Measurements from ENCODE around the gene SLC8A2. TPM values are rescaled to one million over a fixed set of nuclear protein-coding genes. Genes with fewer than 3 reads are reported as not detected.

The SLC8A2 gene
- total and polyA plus RNA-seq, 2 of the 4 experiments (the other 2 are of a cell fraction), result 0.05 TPM; not detected in 1

DNA sequence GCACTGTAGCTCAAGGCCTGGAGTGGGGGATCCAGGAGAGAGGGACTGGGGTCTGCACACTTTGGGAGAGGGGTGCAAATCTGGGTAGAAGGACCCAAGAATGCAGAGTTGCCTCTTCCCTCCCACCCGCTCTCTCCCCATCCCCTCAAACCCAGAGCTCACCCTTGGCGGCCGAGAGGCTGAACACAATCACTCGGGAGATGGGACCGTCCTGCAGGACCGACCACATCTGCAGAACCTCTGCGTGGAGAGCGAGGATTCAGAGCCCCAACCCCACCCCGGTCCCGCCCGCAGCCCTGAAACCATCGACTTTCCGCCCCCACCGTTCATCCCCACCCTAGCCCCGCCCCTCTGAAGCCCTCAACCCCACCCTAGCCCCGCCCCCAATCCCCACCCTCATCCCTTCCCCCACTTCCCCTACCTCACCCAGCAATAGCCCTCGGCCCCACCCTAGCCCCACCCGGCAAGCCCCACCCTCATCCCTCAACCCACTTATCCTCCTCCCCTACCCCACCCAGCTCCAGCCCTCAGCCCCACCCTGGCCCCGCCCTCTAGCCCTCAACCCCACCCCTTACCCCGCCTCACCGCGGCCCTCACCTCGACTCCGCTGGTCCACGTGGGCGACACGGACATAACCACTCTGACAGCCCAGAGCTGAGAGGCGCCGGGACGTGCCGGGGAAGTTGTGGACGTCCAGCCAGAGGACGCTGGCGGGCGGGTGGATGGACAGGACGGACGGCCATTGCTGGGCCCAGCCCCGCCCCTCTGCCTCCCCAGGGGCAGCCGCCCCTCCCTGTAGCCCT lies 8.2 kb upstream of the SLC8A2 start:
- intact Hi-C loops (cut with micrococcal nuclease), result loop anchor here (5.0 kb wide), 1 partner anchor 43 kb away; no protein-coding TSS in a partner anchor
- POLR2A ChIA-PET (ENCODE audit: unreplicated experiment), result no interaction called here

More for the DNA sequence above, 8.2 kb upstream of the SLC8A2 start:
- H3K27ac ChIP-seq (ENCODE audit: insufficient read depth, low read length), result no peak overlapping the region
- 9% methylated on average over 18 of the region's 39 CpGs; no CpG with 5 or more reads in 1 of the 2 experiments for WGBS, 2 experiments (ENCODE audit: extremely low coverage in 2 of 2, insufficient read length in 1 of 2)
- H2BK20ac ChIP-seq (ENCODE audit: low read depth, low read length), result no peak overlapping the region
- H4K8ac ChIP-seq (ENCODE audit: low read depth in 2 of 2, low read length in 2 of 2), result no peak overlapping the region
- H3K4me2 ChIP-seq (ENCODE audit: low read depth, low read length), result no peak overlapping the region
- no peak overlapping the region for H4K91ac ChIP-seq (ENCODE audit: insufficient read depth, low read depth, low read length)
- H3K18ac ChIP-seq (ENCODE audit: low read depth, low read length), result no peak overlapping the region
- peak overlapping the region; percentile 24; the same call in 1 of the 2 replicates for H3K4me3 ChIP-seq (ENCODE audit: insufficient read depth, low read depth, low read length)
- no peaks in the 10 kb centered on the region for H3K9me1 ChIP-seq (ENCODE audit: insufficient read depth, low read length)
- H3K4ac ChIP-seq (ENCODE audit: low read depth, low read length), result no peak overlapping the region
- no TSS peak for BruUV-seq (replicated peaks)
- no peak overlapping the region for H2BK5ac ChIP-seq (ENCODE audit: low read depth, low read length, poor library complexity, severe bottlenecking)
- no peaks in the 10 kb centered on the region for H3K27me3 ChIP-seq (ENCODE audit: control insufficient read depth, insufficient read depth, low read length)
- H2AK9ac ChIP-seq (replicated peaks; ENCODE audit: low read depth, low read length, poor library complexity), result no peak overlapping the region
- no peak overlapping the region for H2BK15ac ChIP-seq (ENCODE audit: low read depth, low read length)
- H3K9ac ChIP-seq (ENCODE audit: low read depth, low read length), result no peak overlapping the region
- no peak overlapping the region for H3K56ac ChIP-seq (ENCODE audit: extremely low read depth, insufficient read depth, low read length)
- ATAC-seq (ENCODE audit: low read depth) (no peak), DNase-seq (no peak)
- no peak overlapping the region for H2AK5ac ChIP-seq (ENCODE audit: low read depth, low read length)
- H4K5ac ChIP-seq (ENCODE audit: low read depth, low read length), result no peak overlapping the region
- no peak overlapping the region for H2BK120ac ChIP-seq (ENCODE audit: low read depth, low read length)
- dilution Hi-C loops (cut with HindIII; ENCODE audit: low sequenced_read_pairs, unreplicated experiment), result no loop called here
- no peaks in the 10 kb centered on the region for H4K20me1 ChIP-seq (ENCODE audit: insufficient read depth, low read length)
- no peak overlapping the region for H3K14ac ChIP-seq (replicated peaks; ENCODE audit: low read depth, low read length)
- peaks cover 2% of the 10 kb centered on the region; the same call in 1 of the 2 replicates for H3K4me1 ChIP-seq (ENCODE audit: control insufficient read depth, insufficient read depth, low read length)
- H3K23ac ChIP-seq (ENCODE audit: low read depth, low read length), result no peak overlapping the region
- no peaks in the 10 kb centered on the region for H3K9me3 ChIP-seq (ENCODE audit: control insufficient read depth, insufficient read depth, low read length)
- H2AFZ ChIP-seq (replicated peaks; ENCODE audit: low read length, poor library complexity), result peak overlapping the region; percentile 72
- no peaks in the 10 kb centered on the region for H3K36me3 ChIP-seq (ENCODE audit: control insufficient read depth, insufficient read depth, low read length)
- CTCF ChIA-PET, result no interaction called here
- peaks cover 0 to 11% of the 10 kb centered on the region in 2 experiments; a peak in 2 of 4 replicates for H3K79me1 ChIP-seq (ENCODE audit: low read depth in 1 of 2, low read length in 2 of 2)
- in situ Hi-C loops (cut with MboI; ENCODE audit: low sequenced_read_pairs), result no loop called here
- TF ChIP-seq RCOR1 (IDR thresholded peaks at IDR 0.05; ENCODE audit: insufficient replicate concordance, low read length) (no peak), POLR2A (IDR thresholded peaks at IDR 0.05; ENCODE audit: low read depth, low read length) (no peak), MAZ (IDR thresholded peaks at IDR 0.05; ENCODE audit: borderline replicate concordance, low read depth, low read length) (no peak), NFE2L2 (IDR thresholded peaks at IDR 0.05; ENCODE audit: low read depth, low read length) (no peak), FOS (IDR thresholded peaks at IDR 0.05; ENCODE audit: low read depth, low read length) (no peak)
- TF ChIP-seq, protein P1, sequence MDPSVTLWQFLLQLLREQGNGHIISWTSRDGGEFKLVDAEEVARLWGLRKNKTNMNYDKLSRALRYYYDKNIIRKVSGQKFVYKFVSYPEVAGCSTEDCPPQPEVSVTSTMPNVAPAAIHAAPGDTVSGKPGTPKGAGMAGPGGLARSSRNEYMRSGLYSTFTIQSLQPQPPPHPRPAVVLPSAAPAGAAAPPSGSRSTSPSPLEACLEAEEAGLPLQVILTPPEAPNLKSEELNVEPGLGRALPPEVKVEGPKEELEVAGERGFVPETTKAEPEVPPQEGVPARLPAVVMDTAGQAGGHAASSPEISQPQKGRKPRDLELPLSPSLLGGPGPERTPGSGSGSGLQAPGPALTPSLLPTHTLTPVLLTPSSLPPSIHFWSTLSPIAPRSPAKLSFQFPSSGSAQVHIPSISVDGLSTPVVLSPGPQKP (IDR thresholded peaks at IDR 0.05; ENCODE audit: borderline replicate concordance, low read depth, low read length), result no peak
- TF ChIP-seq, protein P2, sequence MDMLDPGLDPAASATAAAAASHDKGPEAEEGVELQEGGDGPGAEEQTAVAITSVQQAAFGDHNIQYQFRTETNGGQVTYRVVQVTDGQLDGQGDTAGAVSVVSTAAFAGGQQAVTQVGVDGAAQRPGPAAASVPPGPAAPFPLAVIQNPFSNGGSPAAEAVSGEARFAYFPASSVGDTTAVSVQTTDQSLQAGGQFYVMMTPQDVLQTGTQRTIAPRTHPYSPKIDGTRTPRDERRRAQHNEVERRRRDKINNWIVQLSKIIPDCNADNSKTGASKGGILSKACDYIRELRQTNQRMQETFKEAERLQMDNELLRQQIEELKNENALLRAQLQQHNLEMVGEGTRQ (IDR thresholded peaks at IDR 0.05; ENCODE audit: low read depth, low read length), result no peak

All from IMR-90 (cell line).